Measurements from ENCODE around the gene TMEM161B. TPM values are rescaled to one million over a fixed set of nuclear protein-coding genes. Genes with fewer than 3 reads are reported as not detected.

TMEM161B gene
- total and polyA plus RNA-seq, 7 donors: 4.8 to 22.1 (median 15.0) TPM

- Histone ChIP-seq H3K36me3 (peaks cover 0 to 7% (median 0%) of the 10 kb centered on the region in 4 donors), H3K4me1 (no peaks in the 10 kb centered on the region), H3K9me3 (no peaks in the 10 kb centered on the region), H3K27me3 (no peaks in the 10 kb centered on the region), H3K4me3 (no peak overlapping the region), H3K27ac (no peak overlapping the region)
- intact Hi-C loops (cut with DNase I): no loop called here
- TF ChIP-seq POLR2A (IDR thresholded peaks at IDR 0.05): no peak
- TF ChIP-seq EP300 (IDR thresholded peaks at IDR 0.05): no peak
- TF ChIP-seq, protein P1, sequence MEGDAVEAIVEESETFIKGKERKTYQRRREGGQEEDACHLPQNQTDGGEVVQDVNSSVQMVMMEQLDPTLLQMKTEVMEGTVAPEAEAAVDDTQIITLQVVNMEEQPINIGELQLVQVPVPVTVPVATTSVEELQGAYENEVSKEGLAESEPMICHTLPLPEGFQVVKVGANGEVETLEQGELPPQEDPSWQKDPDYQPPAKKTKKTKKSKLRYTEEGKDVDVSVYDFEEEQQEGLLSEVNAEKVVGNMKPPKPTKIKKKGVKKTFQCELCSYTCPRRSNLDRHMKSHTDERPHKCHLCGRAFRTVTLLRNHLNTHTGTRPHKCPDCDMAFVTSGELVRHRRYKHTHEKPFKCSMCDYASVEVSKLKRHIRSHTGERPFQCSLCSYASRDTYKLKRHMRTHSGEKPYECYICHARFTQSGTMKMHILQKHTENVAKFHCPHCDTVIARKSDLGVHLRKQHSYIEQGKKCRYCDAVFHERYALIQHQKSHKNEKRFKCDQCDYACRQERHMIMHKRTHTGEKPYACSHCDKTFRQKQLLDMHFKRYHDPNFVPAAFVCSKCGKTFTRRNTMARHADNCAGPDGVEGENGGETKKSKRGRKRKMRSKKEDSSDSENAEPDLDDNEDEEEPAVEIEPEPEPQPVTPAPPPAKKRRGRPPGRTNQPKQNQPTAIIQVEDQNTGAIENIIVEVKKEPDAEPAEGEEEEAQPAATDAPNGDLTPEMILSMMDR (IDR thresholded peaks at IDR 0.05): no peak
- TF ChIP-seq POLR2AphosphoS5 (IDR thresholded peaks at IDR 0.05): no peak
- no peak for DNase-seq
- WGBS, 2 donors: 97 to 98% methylated on average over 1 of the region's 1 CpG
Measured at GRCh38 chr5:88236866-88237642, 31.6 kb downstream of the TMEM161B start.

GRCh38 chr5:88235828-88236227 is 32.8 kb downstream of the TMEM161B start:
- Histone ChIP-seq H3K27me3 (no peaks in the 10 kb centered on the region), H3K27ac (no peak overlapping the region), H3K36me3 (peaks cover 0 to 7% (median 0%) of the 10 kb centered on the region in 4 donors), H3K4me1 (no peaks in the 10 kb centered on the region), H3K4me3 (no peak overlapping the region), H3K9me3 (no peaks in the 10 kb centered on the region)
- DNase-seq: no peak
- WGBS, 2 donors: 95 to 96% methylated on average over 4 of the region's 4 CpGs
- intact Hi-C loops (cut with DNase I): no loop called here
- TF ChIP-seq POLR2AphosphoS5 (IDR thresholded peaks at IDR 0.05) (no peak), EP300 (IDR thresholded peaks at IDR 0.05) (no peak), POLR2A (IDR thresholded peaks at IDR 0.05) (no peak)
- TF ChIP-seq, protein P1 (IDR thresholded peaks at IDR 0.05): no peak

DNA sequence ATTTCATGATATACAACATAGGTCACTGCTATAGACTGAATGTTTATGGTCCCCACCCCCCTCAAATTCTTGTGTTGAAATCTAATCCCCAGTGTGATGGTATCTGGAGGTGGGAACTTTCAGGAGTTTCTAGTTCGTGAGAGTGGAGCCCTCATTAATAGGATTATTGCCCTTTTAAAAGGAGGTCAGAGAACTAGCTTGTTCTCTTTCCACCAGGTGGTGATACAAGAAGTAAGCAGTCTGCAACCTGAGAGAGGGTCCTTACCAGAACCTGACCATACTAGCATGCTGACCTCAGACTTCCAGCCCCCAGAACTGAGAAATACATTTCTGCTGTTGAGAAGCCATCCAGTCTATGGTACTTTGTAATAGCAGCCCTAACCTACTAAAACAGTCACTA is 33.3 kb downstream of the TMEM161B start:
- intact Hi-C loops (cut with DNase I): no loop called here
- no peaks in the 10 kb centered on the region for H3K9me3 ChIP-seq
- H3K4me1 ChIP-seq: no peaks in the 10 kb centered on the region
- TF ChIP-seq EP300 (IDR thresholded peaks at IDR 0.05) (no peak), POLR2A (IDR thresholded peaks at IDR 0.05) (no peak), POLR2AphosphoS5 (IDR thresholded peaks at IDR 0.05) (no peak)
- TF ChIP-seq, protein P1 (IDR thresholded peaks at IDR 0.05): no peak
- 89% methylated on average over 1 of the region's 1 CpG for WGBS, 2 donors
- H3K27me3 ChIP-seq: no peaks in the 10 kb centered on the region
- H3K36me3 ChIP-seq: peaks cover 0 to 7% (median 0%) of the 10 kb centered on the region in 4 donors
- no peak for DNase-seq
- no peak overlapping the region for H3K4me3 ChIP-seq
- H3K27ac ChIP-seq: no peak overlapping the region

DNA sequence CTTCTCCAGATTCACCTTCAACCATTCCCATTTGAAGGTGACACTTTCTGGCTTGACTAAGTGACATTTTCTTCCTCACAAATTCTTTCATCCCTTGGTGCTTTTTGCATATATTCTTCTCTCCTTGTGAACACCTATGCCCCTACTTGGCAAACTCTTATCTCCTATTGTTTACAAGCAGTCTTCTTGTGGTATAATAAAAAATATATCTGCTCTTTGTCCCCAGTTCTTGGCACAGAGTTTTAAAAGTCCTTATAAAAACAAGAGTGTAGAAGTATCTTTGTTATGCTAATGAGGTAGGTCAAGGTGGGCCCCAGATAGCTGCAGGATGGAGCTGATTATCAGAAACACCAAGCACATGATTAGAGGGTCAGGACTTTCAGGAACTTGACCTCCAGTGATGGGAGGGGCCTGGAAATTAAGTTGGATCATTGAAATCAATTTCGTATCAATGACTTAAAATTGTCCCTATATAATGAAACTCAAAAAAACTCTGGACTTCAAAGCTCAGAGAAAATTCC is 38.0 kb downstream of the TMEM161B start:
- Histone ChIP-seq H3K4me1 (no peaks in the 10 kb centered on the region), H3K27me3 (no peaks in the 10 kb centered on the region), H3K27ac (no peak overlapping the region), H3K4me3 (no peak overlapping the region), H3K9me3 (no peaks in the 10 kb centered on the region), H3K36me3 (peaks cover 0 to 11% (median 3%) of the 10 kb centered on the region in 4 donors)
- TF ChIP-seq POLR2AphosphoS5 (IDR thresholded peaks at IDR 0.05) (no peak), POLR2A (IDR thresholded peaks at IDR 0.05) (no peak), EP300 (IDR thresholded peaks at IDR 0.05) (no peak)
- TF ChIP-seq, protein P1 (IDR thresholded peaks at IDR 0.05): no peak
- DNase-seq: no peak
- 57 to 95% methylated on average over 1 of the region's 1 CpG for WGBS, 2 donors
- intact Hi-C loops (cut with DNase I): no loop called here
